Stimulated activated naive CD4-positive, alpha-beta T cell treated with Interleukin-2 at 50 U/mL for 16 hours (primary cell): Measurements from ENCODE around the gene CCDC57.

Source experiments
- DNase-seq: peaks from one replicate; lab custom pipeline; 2025; lab: John Stamatoyannopoulos, UW

The CCDC57 gene

DNA sequence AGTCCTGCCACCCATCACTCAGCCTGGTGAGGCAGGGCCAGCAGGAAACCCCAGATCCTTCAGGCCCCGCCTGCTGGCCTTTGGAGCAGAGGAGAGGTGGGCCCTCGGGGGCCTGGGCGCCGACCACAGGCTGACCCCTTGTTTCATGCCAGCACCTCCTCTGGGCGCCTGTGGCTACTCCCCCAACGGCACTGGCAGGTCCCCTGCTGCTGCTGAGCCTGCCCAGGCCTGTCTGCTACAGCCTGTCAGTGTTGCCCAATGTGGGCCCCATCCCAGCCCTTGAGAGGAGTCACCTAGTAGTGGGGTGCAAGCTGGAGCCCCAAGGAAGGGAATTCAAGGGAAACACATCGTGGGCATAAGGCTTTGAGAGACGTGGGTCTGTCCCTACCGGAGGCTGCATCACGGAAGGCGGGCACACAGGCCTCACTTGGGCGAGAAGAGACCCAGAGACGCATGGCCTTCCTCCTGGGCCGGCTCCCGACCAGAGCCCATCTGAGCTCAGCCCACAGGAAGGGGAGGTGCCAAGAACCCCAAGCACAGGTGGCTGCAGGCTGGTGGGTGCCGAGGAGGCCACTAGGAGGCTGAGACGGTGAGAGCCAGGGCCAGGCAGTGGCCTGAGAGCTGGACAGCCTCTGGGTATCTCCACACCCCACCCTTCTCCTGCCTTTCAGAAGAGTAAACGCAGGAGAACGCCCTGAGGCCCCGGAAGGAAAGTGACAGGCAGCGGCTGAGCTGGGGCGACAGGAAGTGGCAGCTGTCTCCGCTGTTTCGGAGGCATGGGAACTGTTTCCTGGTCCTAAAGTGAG lies 106.6 kb downstream of the CCDC57 start:
- peak; percentile 57 for DNase-seq

DNA sequence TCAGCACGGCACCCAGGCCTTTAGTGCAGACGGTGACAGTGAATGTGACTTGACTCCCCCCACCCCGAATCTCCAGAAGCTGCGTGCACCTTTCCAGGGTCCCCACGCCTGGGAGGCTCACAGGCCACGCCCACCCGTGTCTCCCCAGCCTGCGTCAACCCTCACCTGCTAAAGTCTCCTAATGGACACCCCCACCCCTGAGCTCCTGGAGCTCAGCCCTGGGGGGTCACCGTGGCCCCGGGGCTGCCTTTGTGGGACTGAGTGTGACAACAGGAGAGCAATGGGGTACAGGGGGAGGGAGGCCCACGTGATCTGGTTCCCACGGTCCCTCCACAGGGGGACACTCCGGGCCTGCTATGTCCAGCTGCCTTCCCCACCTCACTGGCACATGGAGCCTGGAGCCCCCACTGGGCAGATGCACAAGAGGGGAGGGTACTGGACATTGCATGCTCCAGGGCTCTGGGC lies 107.2 kb downstream of the CCDC57 start:
- DNase-seq: no peak

- DNase-seq: no peak
Measured at GRCh38 chr17:82104797-82105416, 107.7 kb downstream of the CCDC57 start.

GRCh38 chr17:82103553-82104451 lies 108.8 kb downstream of the CCDC57 start:
- no peak for DNase-seq

GRCh38 chr17:82101767-82102679 lies 110.6 kb downstream of the CCDC57 start:
- no peak for DNase-seq

GRCh38 chr17:82101301-82101715 lies 111.3 kb downstream of the CCDC57 start:
- DNase-seq: no peak

GRCh38 chr17:82100502-82101298 lies 111.9 kb downstream of the CCDC57 start:
- DNase-seq: no peak

DNA sequence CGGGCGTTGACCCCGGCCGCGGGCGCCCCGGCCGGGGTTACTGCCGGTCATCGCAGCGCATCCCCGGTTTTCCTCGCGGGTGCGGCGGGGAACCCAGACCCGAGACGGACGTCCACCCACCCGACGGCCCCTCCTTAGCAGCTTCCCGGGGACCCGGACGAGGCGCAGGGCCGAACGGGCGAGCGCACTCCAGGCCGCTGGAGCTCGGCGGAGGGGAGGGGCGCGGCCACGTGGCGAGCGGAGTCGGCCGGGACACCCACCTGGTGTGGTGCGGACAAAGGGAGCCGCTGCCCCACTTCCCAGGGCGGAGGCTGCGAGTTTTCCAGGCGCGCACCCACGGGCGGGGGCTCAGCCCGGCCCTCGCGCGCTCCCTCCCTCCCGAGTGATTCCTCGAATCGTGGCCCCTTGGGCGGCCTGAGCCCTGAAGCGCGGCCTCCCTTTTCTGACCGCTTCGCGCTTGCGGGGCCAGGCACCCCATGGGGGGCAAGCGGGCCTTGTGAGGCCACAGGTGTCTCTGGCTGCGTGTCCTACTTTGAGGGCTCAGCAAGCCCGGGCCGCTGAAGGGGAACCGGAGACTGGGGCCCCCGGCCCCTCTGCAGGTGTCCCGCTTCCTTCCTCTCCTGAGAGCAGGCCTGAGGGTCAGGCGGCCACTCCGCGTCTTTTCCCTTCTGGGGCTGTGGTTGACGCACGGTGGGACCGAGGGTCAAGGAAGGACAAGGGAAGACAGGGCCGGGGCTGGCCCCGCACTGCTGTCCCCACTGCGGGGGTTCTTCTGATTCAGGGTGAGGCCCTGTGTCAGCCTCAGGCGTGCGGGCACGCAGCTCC lies 113.5 kb downstream of the CCDC57 start:
- no peak for DNase-seq

DNA sequence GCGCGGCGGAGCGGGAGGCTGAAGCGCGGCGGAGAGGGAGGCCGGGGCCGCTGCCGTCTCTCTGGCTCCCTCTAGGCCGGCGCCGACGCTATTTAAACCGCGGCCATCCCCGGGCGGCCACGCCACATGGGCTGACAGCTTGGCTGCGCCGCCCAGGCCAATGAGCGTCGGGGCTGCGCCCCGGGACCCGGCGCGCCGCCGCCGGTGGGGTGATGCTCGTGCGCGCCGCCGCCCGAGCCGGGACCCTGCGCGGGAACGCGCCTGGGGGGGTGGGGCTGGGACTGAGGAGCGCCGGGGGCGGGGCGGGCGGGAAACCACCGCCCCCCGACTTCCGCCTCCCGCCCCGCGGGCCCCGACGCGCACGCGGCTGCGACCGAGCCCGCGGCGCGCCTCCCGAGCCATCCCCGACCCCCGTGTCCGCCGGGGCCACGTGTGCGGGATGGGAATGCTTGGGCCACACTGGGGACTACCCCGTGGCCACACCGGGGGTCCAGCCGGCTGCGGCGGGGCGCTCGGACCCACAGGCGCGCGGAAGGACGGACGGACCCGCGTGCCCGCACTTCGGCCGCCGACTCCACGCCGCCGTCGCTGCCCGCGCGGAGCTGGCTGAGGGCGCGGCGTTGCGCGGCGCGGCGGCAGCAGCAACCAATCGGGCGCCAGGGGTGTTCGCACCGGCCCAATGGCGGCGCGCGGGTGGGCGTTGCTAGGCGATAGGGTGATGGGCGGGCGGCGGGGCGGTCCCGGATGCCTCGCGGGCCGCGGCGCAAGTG lies 114.3 kb downstream of the CCDC57 start, which contains the start of gene FASN:
FASN (minus strand) TSS at position 68 of the 770 bp plus-strand sequence. CDS start 1,791 bp downstream, outside the sequence.
- peak; percentile 94 for DNase-seq

DNA sequence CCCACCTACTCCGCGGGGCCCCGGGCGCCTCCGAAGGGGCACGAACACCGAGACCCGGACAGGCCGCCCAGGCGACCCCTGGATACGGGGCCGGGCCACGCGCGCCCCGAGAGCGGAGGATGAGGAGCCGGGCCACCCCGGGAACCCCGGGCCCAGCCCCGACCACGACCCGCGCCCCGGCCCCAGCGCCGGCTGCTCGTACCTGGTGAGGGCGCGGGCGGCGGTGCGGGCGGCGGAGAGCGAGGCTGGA lies 114.8 kb downstream of the CCDC57 start:
- no peak for DNase-seq

DNA sequence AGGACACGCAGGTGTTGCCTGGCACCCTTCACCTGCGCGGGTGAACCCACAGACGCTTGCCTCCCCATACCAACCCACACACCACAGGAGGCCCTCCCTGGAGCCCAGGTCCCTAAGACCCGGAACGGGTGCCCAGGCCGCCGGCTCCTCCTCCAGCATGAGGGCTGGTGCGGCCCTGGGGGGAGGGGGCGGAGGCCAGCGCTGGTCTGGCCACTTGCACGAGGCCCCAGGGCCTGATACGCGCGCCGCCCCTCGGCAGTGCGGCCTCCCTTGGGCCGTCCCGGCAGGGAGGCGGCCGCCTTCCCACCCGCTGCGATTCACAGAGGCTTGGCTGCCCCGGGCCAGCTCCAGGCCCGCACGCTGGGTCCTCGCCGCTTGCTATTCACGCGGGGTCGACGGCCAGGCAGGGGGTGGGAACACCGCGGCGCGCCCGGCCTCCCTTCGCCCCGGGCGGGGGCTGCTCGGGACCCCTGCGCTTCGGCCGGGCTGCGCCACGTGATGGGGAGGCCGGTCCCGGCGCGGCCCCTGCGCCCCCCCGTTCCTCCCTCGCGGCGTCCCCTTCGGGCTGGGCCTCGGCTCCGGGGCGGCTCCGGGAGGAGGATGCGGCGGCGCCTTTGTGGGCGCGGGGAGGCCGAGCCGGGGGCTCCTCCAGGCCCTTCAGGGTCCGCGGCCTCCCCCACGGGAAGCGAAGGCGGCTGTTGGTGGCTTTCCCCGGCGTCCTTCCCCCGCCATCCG lies 115.3 kb downstream of the CCDC57 start:
- DNase-seq: peak; percentile 42

DNA sequence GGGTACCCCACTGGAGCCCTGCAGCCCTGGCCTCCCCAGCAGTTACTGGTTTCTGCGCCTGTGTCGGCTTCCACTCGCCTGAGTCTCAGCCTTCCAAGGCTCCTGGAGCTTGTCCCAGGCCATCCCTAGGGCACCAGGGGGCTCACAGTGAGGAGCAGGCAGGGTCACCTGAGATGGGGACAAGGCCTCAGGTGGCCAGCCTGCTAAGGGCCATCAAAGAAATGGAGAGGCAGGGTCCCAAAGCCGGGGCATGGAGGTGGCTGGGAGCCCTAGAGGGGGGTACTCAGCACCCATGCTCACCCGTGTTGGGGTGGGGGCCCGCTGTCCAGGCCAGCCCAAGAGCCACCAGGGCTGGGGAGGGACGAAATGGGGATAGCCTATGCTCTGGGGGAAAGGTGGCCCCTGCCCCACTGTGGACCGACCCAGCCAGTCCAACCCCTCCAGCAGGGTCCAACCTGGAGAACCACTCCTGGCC lies 115.9 kb downstream of the CCDC57 start:
- DNase-seq: no peak

- DNase-seq: no peak
Measured at GRCh38 chr17:82095777-82096708, 116.6 kb downstream of the CCDC57 start.

DNA sequence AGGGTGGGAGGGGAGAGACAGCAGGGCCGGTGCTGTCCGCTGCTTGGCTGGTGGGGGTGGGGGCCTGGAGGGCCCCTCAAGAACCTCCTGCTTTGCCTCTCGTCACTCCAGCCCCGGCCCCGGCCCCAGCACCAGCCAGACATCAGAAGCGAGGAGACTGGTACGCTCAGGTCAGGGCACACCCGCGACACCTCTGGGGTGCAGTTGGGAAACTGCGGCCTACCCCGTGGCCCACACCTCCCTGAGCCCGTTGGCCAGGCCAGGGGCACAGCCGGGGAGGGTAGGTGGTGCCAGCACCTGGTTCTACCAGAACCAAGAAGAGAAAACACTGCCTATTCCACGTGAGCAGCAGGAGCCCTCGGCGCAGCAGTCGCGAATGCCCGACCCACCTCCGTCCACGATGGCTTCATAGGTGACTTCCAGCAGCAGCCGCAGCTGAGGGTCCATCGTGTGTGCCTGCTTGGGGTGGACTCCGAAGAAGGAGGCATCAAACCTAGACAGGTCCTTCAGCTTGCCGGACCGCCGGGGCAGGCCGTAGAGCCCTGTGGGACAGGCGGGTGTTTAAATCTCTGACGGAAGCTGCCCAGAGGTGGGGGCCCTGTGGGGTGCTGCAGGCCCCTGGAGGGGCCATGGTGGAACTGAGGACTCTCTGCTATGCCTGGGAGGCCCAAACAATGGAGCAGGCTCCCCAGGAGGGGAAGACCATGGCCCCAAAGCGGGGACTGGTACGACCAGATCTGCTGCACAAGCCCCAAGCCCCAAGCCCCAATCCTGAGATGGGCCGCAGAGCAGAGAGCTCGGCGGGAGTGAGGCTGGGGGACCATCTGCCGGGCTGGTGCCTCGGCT lies 117.5 kb downstream of the CCDC57 start:
- no peak for DNase-seq

- no peak for DNase-seq
Measured at GRCh38 chr17:82092995-82093751, 119.5 kb downstream of the CCDC57 start.
